HL-60 (cell line): Measurements from ENCODE around the gene ARSA.

Source experiments
- DNase-seq, 2 experiments: peaks; one replicate each; pipeline ENCODE4 v3.0.0-alpha.2; 2010 to 2020; ENCODE audit warnings: low read depth in 1 of 2, low spot score in 1 of 2
- H3K27ac ChIP-seq: fragments of 250-450 bp; sonication (Bioruptor Pico); replicated peaks from 2 replicates; pipeline ENCODE4 v1.5.1; 2020; ENCODE audit warnings: mild to moderate bottlenecking, moderate library complexity
- H3K27me3 ChIP-seq: fragments of 250-450 bp; sonication (Bioruptor Pico); 2 replicates; pipeline ENCODE4 v1.5.1; 2021; ENCODE audit warnings: mild to moderate bottlenecking, moderate library complexity; ENCODE audit not compliant: insufficient read depth, poor library complexity, severe bottlenecking
- H3K4me3 ChIP-seq: replicated peaks from 2 replicates; pipeline ENCODE4 v1.5.1; 2011; ENCODE audit warnings: mild to moderate bottlenecking, control low read depth, low read length; ENCODE audit not compliant: insufficient read depth
- CTCF ChIP-seq: IDR thresholded peaks from one replicate; pipeline ENCODE4 v1.5.1; 2011; ENCODE audit warnings: low read length, control low read depth, inconsistent platforms; ENCODE audit not compliant: insufficient read depth
- GABPA ChIP-seq: IDR thresholded peaks from 2 replicates; pipeline ENCODE4 v1.6.1; 2012; ENCODE audit warnings: low read depth
- POLR2AphosphoS5 ChIP-seq: IDR thresholded peaks from 2 replicates; pipeline ENCODE4 v1.6.1; 2012; ENCODE audit warnings: low read depth
- REST ChIP-seq: IDR thresholded peaks from 2 replicates; pipeline ENCODE4 v1.6.1; 2012; ENCODE audit warnings: low read depth; ENCODE audit not compliant: insufficient replicate concordance
- SPI1 ChIP-seq: IDR thresholded peaks from 2 replicates; pipeline ENCODE4 v1.6.1; 2012; ENCODE audit warnings: low read depth, mild to moderate bottlenecking, borderline replicate concordance

The ARSA gene

GRCh38 chr22:50605002-50605612 lies 22.8 kb downstream of the ARSA start:
- H3K4me3 ChIP-seq = no peak overlapping the region
- TF ChIP-seq GABPA (no peak), REST (no peak), POLR2AphosphoS5 (no peak), CTCF (no peak), SPI1 (no peak)
- DNase-seq = no peak
- H3K27me3 ChIP-seq = peaks cover 41% of the 10 kb centered on the region
- H3K27ac ChIP-seq = no peak overlapping the region

GRCh38 chr22:50604256-50605001 lies 23.5 kb downstream of the ARSA start:
- no peak overlapping the region for H3K27ac ChIP-seq
- DNase-seq = no peak
- H3K4me3 ChIP-seq = no peak overlapping the region
- H3K27me3 ChIP-seq = peaks cover 47% of the 10 kb centered on the region
- no peak for TF ChIP-seq SPI1
- TF ChIP-seq REST = no peak
- no peak for TF ChIP-seq CTCF
- TF ChIP-seq POLR2AphosphoS5 = no peak
- TF ChIP-seq GABPA = no peak

GRCh38 chr22:50603511-50604255 lies 24.3 kb downstream of the ARSA start:
- Histone ChIP-seq H3K4me3 (no peak overlapping the region), H3K27me3 (peaks cover 47% of the 10 kb centered on the region), H3K27ac (no peak overlapping the region)
- TF ChIP-seq SPI1 (no peak), CTCF (no peak)
- no peak for DNase-seq
